SK-N-SH (cell line): Measurements from ENCODE around the gene SH3PXD2A. TPM values are rescaled to one million over a fixed set of nuclear protein-coding genes. Genes with fewer than 3 reads are reported as not detected.

ENCODE experiments used
- CTCF ChIA-PET: fragments of 300-600, 350-600 bp; formaldehyde crosslinking; extraction: SDS; loops from one replicate; lab custom pipeline; 2021; lab: Yijun Ruan, JAX
- POLR2A ChIA-PET: fragments of 350-600 bp; sonication (Branson Sonifier 250); formaldehyde crosslinking; extraction: SDS; loops from one replicate; lab custom pipeline; 2020; ENCODE audit warnings: antibody characterized with exemption, inconsistent platforms; lab: Yijun Ruan, JAX
- DNase-seq: peaks from one replicate; pipeline ENCODE4 v3.0.0; 2012
- H2AFZ ChIP-seq: fragments of 200-600 bp; sonication (generic); 2 replicates; pipeline ENCODE4 v1.8.1; 2016; ENCODE audit warnings: antibody characterized with exemption, mild to moderate bottlenecking, low read depth
- H3F3A ChIP-seq: fragments of 200-600 bp; sonication (generic); replicated peaks from 2 replicates; pipeline ENCODE3; 2016; ENCODE audit warnings: antibody characterized with exemption, mild to moderate bottlenecking; ENCODE audit not compliant: insufficient read depth
- H3K27ac ChIP-seq, 2 experiments: fragments of 200-500 bp in 1 of 2; fragments of 200-600 bp in 1 of 2; sonication (Bioruptor generic) in 1 of 2; sonication (generic), shearing (Covaris generic) in 1 of 2; 2 replicates each; pipeline versions ENCODE4 v1.5.1 to v1.6.1; 2014 to 2016; ENCODE audit warnings: low read depth in 2 of 2, inconsistent platforms in 1 of 2, low read length in 1 of 2, mild to moderate bottlenecking in 1 of 2, mixed read lengths in 1 of 2
- H3K27me3 ChIP-seq: fragments of 200-600 bp; sonication (generic), shearing (Covaris generic); 2 replicates; pipeline ENCODE4 v1.6.1; 2016; ENCODE audit warnings: mixed run types; ENCODE audit not compliant: insufficient read depth
- H3K36me3 ChIP-seq, 2 experiments: fragments of 200-500 bp in 1 of 2; fragments of 200-600 bp in 1 of 2; sonication (Bioruptor generic) in 1 of 2; sonication (generic) in 1 of 2; replicated peaks in 1 of 2; 2 replicates each; pipeline versions ENCODE3 to v1.5.1; 2014 to 2016; ENCODE audit warnings: low read length in 1 of 2, mild to moderate bottlenecking in 1 of 2; ENCODE audit not compliant: insufficient read depth in 2 of 2, control insufficient read depth in 1 of 2
- H3K4me1 ChIP-seq, 2 experiments: fragments of 200-500 bp in 1 of 2; fragments of 200-600 bp in 1 of 2; sonication (Bioruptor generic) in 1 of 2; sonication (generic), shearing (Covaris generic) in 1 of 2; 2 replicates each; pipeline versions ENCODE4 v1.5.1 to v1.6.1; 2014 to 2016; ENCODE audit warnings: low read depth in 1 of 2, low read length in 1 of 2, mixed run types in 1 of 2; ENCODE audit not compliant: insufficient read depth in 2 of 2, control insufficient read depth in 1 of 2
- H3K4me2 ChIP-seq: fragments of 200-600 bp; sonication (generic), shearing (Covaris generic); 2 replicates; pipeline ENCODE4 v1.6.1; 2017; ENCODE audit warnings: mixed run types
- H3K4me3 ChIP-seq, 2 experiments: fragments of 200-500 bp in 1 of 2; fragments of 200-600 bp in 1 of 2; sonication (Bioruptor generic) in 1 of 2; sonication (generic), shearing (Covaris generic) in 1 of 2; 2 replicates each; pipeline versions ENCODE4 v1.5.1 to v1.8.1; 2014 to 2016; ENCODE audit warnings: low read depth in 2 of 2, inconsistent platforms in 1 of 2, low read length in 1 of 2, mild to moderate bottlenecking in 1 of 2, mixed read lengths in 1 of 2, moderate library complexity in 1 of 2
- H3K79me2 ChIP-seq: fragments of 200-600 bp; sonication (generic); 2 replicates; pipeline ENCODE4 v1.8.1; 2017; ENCODE audit warnings: mild to moderate bottlenecking; ENCODE audit not compliant: insufficient read depth
- H3K9ac ChIP-seq: fragments of 200-600 bp; sonication (generic); 2 replicates; pipeline ENCODE4 v1.6.1; 2017; ENCODE audit warnings: mixed run types
- H3K9me2 ChIP-seq: fragments of 200-600 bp; sonication (generic); 2 replicates; pipeline ENCODE4 v1.6.1; 2017; ENCODE audit warnings: mixed run types
- H3K9me3 ChIP-seq: fragments of 200-600 bp; sonication (generic); 2 replicates; pipeline ENCODE4 v1.6.1; 2017; ENCODE audit warnings: mixed run types, mild to moderate bottlenecking, moderate library complexity
- H4K20me1 ChIP-seq: fragments of 200-600 bp; sonication (generic); 2 replicates; pipeline ENCODE4 v1.6.1; 2017; ENCODE audit warnings: mild to moderate bottlenecking, mixed run types; ENCODE audit not compliant: insufficient read depth
- ELF1 ChIP-seq: IDR thresholded peaks from 2 replicates; pipeline ENCODE4 v1.4.0; 2012
- FOXJ3 ChIP-seq: sonication (generic); formaldehyde crosslinking; IDR thresholded peaks from 2 replicates; pipeline ENCODE4 v1.5.1; 2020; ENCODE audit warnings: mild to moderate bottlenecking, missing genetic modification reagents
- GABPA ChIP-seq: IDR thresholded peaks from 2 replicates; pipeline ENCODE4 v1.4.0; 2012; ENCODE audit warnings: low read depth, mild to moderate bottlenecking
- MEF2A ChIP-seq: IDR thresholded peaks from 2 replicates; pipeline ENCODE4 v1.4.0; 2012; ENCODE audit warnings: low read depth, borderline replicate concordance
- MXI1 ChIP-seq: IDR thresholded peaks from 2 replicates; pipeline ENCODE4 v1.6.1; 2012; ENCODE audit warnings: mild to moderate bottlenecking, low read depth, low read length, improper control_type of control experiment
- POLR2AphosphoS5 ChIP-seq: IDR thresholded peaks from 2 replicates; pipeline ENCODE4 v1.6.1; 2012; ENCODE audit warnings: low read depth, low read length
- RCOR1 ChIP-seq: fragments of 150-350 bp; IDR thresholded peaks from 2 replicates; pipeline ENCODE4 v1.6.1; 2017; ENCODE audit warnings: antibody characterized with exemption, low read length
- RFX5 ChIP-seq: IDR thresholded peaks from 2 replicates; pipeline ENCODE4 v1.6.1; 2012; ENCODE audit warnings: mild to moderate bottlenecking, improper control_type of control experiment, low read length
- SMC3 ChIP-seq: IDR thresholded peaks from 2 replicates; pipeline ENCODE4 v1.6.1; 2012; ENCODE audit warnings: low read depth, low read length, improper control_type of control experiment
- TCF12 ChIP-seq: IDR thresholded peaks from 2 replicates; pipeline ENCODE4 v1.4.0; 2012
- WGBS: methylation state at CpG from one replicate; pipeline ENCODE4 v1.1.6; 2017; ENCODE audit warnings: low lambda C conversion rate; 5-methylcytosine and 5-hydroxymethylcytosine counted together
- polyA plus RNA-seq, 3 experiments: library from polyadenylated mRNA; depleted of rRNA; stranded (reverse); fragments of >200 nt; gene quantifications; 2 replicates each; pipeline ENCODE4 v1.2.3, GENCODE V29; 2012
- TF ChIP-seq, protein P1 (sequence below): IDR thresholded peaks from 2 replicates; pipeline ENCODE4 v1.4.0; 2012; ENCODE audit warnings: low read depth, borderline replicate concordance
- TF ChIP-seq, protein P2 (sequence below): fragments of 150-350 bp; IDR thresholded peaks from 2 replicates; pipeline ENCODE4 v1.6.1; 2016; ENCODE audit warnings: mild to moderate bottlenecking, low read depth, low read length

SH3PXD2A gene
- polyA plus RNA-seq, 1 of the 3 experiments (the other 2 are of a cell fraction): 2.5 TPM

DNA sequence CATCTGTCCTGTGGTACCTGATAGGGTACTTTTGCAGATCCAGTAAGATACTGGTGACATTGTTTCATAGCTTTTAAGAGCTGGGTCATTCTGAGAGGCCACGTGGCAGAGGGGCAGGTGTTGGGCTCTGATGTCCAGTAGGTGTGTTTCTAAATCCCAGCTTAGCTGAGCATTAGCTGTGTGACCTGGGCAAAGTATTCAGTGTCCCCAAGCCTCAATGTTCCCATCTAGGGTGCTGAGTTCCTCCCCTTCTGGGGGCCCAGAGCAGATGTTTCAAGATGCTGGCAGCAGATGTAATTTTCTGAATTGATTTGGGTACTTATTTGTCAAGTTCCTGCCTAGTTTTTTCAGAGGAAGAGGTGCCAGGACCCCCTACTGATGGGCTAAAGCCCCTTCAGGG is 309.0 kb downstream of the SH3PXD2A start:
- POLR2A ChIA-PET: interaction anchor here (0.6 to 1.2 kb wide), 3 partner anchors 9 to 43 kb away, joined by 3 to 6 read pairs (median 4); no protein-coding TSS in a partner anchor
- WGBS: 67% methylated on average over 1 of the region's 1 CpG
- H3K4me2 ChIP-seq: no peak overlapping the region
- no peaks in the 10 kb centered on the region for H3F3A ChIP-seq
- H3K79me2 ChIP-seq: no peaks in the 10 kb centered on the region
- DNase-seq: peak; percentile 7
- TF ChIP-seq RCOR1: no peak
- no peak for TF ChIP-seq SMC3
- TF ChIP-seq, protein P1, sequence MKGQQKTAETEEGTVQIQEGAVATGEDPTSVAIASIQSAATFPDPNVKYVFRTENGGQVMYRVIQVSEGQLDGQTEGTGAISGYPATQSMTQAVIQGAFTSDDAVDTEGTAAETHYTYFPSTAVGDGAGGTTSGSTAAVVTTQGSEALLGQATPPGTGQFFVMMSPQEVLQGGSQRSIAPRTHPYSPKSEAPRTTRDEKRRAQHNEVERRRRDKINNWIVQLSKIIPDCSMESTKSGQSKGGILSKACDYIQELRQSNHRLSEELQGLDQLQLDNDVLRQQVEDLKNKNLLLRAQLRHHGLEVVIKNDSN: no peak
- no peak for TF ChIP-seq FOXJ3
- TF ChIP-seq, protein P2, sequence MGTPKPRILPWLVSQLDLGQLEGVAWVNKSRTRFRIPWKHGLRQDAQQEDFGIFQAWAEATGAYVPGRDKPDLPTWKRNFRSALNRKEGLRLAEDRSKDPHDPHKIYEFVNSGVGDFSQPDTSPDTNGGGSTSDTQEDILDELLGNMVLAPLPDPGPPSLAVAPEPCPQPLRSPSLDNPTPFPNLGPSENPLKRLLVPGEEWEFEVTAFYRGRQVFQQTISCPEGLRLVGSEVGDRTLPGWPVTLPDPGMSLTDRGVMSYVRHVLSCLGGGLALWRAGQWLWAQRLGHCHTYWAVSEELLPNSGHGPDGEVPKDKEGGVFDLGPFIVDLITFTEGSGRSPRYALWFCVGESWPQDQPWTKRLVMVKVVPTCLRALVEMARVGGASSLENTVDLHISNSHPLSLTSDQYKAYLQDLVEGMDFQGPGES: no peak
- no peak for TF ChIP-seq GABPA
- H2AFZ ChIP-seq: no peak overlapping the region
- no peaks in the 10 kb centered on the region for H3K36me3 ChIP-seq
- H3K4me1 ChIP-seq: peaks cover 8 to 53% of the 10 kb centered on the region in 2 experiments; a peak in 3 of 4 replicates
- no peaks in the 10 kb centered on the region for H3K9me2 ChIP-seq
- no peaks in the 10 kb centered on the region for H3K9me3 ChIP-seq
- no peaks in the 10 kb centered on the region for H4K20me1 ChIP-seq
- H3K27ac ChIP-seq: no peak overlapping the region
- H3K27me3 ChIP-seq: no peaks in the 10 kb centered on the region; the same call in 1 of the 2 replicates
- CTCF ChIA-PET: interaction anchor here (0.6 to 2.3 kb wide), 8 partner anchors 18 to 868 kb away, joined by 3 to 11 read pairs (median 5); no protein-coding TSS in a partner anchor
- H3K9ac ChIP-seq: no peak overlapping the region
- H3K4me3 ChIP-seq: no peak overlapping the region

DNA sequence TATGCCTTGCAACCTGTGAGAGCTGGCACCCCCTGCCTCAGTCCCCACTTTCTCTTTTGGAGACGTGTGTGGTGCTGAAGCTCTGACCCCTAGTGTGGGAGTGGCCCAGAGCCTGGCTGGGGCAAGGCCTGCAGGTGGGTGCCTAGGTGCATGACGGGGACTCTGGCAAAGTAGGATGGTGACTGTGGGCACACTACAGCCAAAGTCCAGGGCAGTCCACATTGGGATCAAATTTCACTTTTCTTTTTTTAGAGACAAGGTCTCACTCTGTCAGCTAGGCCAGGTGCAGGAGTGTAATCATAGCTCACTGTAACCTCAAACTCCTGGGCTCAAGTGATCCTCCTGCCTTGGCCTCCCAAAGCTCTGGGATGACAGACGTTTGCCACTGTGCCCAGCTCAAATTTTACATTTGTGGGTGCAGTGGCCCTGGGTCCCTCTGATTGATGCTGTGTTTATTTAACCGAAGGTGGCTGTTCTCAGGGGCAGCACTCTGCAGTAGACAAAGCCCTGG is 309.6 kb downstream of the SH3PXD2A start:
- 65% methylated on average over 4 of the region's 4 CpGs for WGBS
- Histone ChIP-seq H3K4me1 (peaks cover 8 to 56% of the 10 kb centered on the region in 2 experiments; a peak in 3 of 4 replicates), H4K20me1 (no peaks in the 10 kb centered on the region), H3K27me3 (no peaks in the 10 kb centered on the region; the same call in 1 of the 2 replicates), H3F3A (no peaks in the 10 kb centered on the region), H2AFZ (no peak overlapping the region), H3K4me3 (no peak overlapping the region), H3K79me2 (no peaks in the 10 kb centered on the region), H3K9ac (no peak overlapping the region), H3K9me2 (no peaks in the 10 kb centered on the region), H3K27ac (no peak overlapping the region), H3K4me2 (no peak overlapping the region), H3K36me3 (no peaks in the 10 kb centered on the region), H3K9me3 (no peaks in the 10 kb centered on the region)
- DNase-seq: peak; percentile 1
- POLR2A ChIA-PET: interaction anchor here (1.0 kb wide), 1 partner anchor 9 kb away, joined by 4 read pairs; no protein-coding TSS in a partner anchor
- CTCF ChIA-PET: interaction anchor here (0.6 to 2.3 kb wide), 7 partner anchors 18 to 130 kb away, joined by 3 to 11 read pairs (median 5); no protein-coding TSS in a partner anchor
- TF ChIP-seq ELF1: no peak
- no peak for TF ChIP-seq TCF12
- no peak for TF ChIP-seq MEF2A

DNA sequence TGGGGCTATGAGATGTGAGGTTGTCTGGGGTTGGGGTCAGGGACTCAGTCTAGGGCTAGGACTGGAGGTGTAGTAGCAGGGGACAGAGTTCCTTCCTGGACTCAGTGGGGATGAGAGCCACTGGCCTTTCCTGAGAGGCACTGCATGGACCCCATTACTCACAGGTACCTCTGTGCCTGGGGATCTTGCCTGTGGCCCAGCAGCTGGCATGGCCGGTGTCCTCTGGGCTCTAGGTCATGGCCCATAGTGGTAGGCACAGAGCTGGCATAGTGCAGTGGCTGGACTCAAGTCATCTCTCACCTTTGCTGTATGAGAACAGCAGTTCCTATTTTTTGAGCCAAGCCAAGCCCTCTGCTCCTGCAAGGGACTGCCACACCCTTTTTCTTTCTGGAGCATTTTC is 310.0 kb downstream of the SH3PXD2A start:
- 86% methylated on average over 1 of the region's 1 CpG for WGBS
- no peak for TF ChIP-seq RFX5
- TF ChIP-seq GABPA: no peak
- TF ChIP-seq POLR2AphosphoS5: no peak
- no peak for TF ChIP-seq MXI1
- no peak overlapping the region for H3K9ac ChIP-seq
- POLR2A ChIA-PET: interaction anchor here (1.0 kb wide), 1 partner anchor 10 kb away, joined by 4 read pairs; no protein-coding TSS in a partner anchor
- no peak overlapping the region for H3K4me3 ChIP-seq
- H3K36me3 ChIP-seq: no peaks in the 10 kb centered on the region
- H3K27ac ChIP-seq: no peak overlapping the region
- H3K4me1 ChIP-seq: peaks cover 8 to 57% of the 10 kb centered on the region in 2 experiments; a peak in 3 of 4 replicates
- CTCF ChIA-PET: interaction anchor here (3.4 kb wide), 1 partner anchor 19 kb away, joined by 18 read pairs; no protein-coding TSS in a partner anchor
- no peak overlapping the region for H2AFZ ChIP-seq
- no peaks in the 10 kb centered on the region; the same call in 1 of the 2 replicates for H3K27me3 ChIP-seq
- DNase-seq: peak; percentile 2
- H4K20me1 ChIP-seq: no peaks in the 10 kb centered on the region
- H3K9me2 ChIP-seq: no peaks in the 10 kb centered on the region
- H3K4me2 ChIP-seq: no peak overlapping the region
- no peaks in the 10 kb centered on the region for H3K9me3 ChIP-seq
- no peaks in the 10 kb centered on the region for H3F3A ChIP-seq
- H3K79me2 ChIP-seq: no peaks in the 10 kb centered on the region
